Cerebellar nuclear complex (tissue), 1 donor: Measurements from ENCODE around the gene CLDN16.

ENCODE experiments used
- DNase-seq, 2 experiments: peaks; one replicate each; lab custom pipeline; 2025; lab: John Stamatoyannopoulos, UW

Gene CLDN16

DNA sequence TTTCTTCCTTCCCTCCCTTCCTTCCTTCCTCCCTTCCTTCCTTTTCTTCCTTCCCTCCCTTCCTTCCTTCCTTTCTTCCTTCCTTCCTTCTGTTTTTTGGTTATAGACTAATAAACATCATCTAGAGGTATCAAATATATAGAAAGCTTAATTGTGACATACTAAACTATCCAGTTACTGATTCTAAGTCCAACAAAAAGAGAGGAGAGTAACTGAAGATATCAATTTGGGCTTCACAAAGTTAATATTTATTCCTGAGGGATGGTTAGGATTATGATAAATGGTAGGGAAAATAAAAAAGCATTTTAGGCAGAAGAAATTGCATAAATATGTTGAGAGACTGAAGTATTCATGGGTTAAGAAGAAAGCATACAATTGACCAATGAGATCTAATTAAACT is 7.8 kb upstream of the CLDN16 start:
- no peak for DNase-seq

DNA sequence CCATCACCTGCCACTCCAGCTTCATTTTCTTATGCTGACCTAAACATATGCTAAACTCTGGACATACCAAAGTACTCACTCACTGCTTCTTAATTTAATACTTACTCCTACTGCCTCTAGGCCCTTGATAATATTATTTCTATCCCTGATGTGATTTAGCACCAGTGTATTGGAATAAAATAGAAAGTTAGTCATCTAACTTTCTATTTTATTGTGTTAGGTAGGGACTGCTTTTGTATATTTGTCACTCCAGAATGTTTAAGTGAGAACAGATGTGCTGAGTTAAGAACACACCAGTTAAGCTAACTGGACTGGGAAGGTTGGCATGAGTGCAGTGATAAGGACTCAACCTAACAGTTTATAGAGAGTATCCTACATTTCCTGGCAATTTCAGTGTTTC is 6.5 kb upstream of the CLDN16 start:
- no peak for DNase-seq

DNA sequence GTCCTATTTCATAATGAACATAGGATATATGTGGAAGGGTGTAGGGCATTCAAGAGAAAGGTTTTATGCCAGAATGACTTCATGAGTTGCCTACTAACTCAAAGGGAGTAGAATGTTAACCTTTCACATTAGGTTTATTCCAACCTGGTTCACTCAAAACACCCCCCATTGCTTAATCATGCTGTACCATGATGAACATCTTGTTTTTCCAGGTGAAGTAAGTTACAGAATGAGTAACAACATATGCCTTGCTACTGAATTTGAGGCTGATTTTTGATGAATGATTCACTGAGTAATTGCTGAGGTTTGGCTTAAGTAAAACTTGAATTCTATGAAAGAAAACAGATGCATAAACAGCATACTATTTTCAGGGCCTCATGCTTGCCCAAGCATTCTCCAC is 5.9 kb upstream of the CLDN16 start:
- no peak for DNase-seq

DNA sequence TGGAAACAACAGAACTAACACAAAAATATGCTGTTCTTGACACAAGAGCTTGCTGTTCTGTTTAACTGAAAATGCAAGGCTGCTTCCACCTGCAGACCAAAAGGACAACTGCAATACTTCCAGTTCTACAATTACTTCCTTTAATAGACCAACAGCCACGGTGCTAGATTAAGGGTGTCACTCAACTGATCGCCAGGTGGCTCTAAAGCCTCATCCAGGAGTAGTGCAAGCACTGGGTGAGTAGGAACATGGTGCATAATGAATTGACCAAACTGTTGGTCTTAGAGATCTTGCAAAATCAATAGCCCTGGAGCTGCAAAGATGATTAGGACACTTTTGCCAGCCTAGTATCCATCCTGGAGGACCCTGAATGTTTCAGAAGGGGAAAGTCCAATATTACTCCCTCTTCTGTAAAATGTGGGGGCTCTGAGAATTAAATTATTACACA is 3.6 kb upstream of the CLDN16 start:
- DNase-seq, result no peak

DNA sequence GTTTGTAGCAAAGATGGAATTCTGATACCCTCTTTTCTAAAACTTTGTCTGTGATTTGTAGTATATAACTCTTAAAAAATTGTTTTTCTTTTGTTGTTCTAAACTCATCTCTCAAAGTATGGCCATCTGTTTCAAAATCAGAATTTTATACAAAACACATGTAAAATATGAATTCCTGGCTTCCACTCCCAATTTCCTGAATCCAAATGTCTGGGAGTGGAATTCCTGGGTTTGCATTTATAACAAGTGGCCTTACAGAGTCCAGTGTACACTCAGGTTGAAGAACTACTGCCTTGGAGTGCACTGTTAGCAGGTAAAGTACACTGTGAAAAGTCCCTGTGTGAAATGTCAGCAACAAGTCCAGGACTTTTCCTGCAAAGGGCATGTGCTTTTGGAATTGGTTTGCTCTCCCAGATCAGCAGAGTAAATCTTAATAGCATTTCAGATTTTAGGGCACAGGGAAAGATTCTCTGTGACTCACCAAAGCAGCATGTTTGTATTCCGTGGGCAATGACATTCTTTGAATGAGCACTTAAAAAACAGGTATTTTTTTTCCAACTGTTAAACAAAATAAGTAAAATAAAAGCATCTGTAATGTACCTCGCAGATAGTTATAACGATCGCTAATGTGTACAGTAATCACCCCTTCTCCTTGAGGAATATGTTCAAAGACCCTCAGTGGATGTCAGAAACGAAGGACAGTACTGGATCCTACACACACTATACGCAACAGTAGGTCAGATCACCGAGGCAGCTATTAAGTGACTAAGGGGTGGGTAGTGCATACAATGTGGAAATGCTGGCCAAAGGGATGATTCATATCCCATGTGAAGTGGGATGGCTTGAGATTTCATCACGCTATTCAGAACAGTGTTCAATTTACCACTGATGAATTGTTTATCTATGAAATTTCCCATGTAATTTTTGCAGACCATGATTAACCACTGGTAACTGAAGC is 2.0 kb upstream of the CLDN16 start:
- DNase-seq, result no peak

DNA sequence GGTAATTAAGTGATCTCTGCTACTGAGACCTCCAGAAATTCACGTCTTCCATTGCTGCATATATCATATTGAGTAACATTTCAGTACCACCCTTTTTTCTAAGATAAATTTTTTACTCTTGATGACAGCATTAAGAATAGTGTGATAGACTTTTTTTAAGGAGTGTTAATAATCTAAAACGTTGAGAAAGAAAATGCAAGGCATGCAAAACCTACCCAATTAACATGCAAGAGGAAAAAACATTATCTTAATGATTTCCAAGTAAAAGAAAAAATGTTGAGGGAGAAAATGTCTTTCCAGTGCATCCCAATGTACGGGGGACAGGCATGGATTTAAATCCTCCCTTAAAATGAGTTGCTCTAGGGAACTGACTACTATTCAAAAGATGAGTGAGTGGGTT is 740 bp downstream of the CLDN16 start:
- DNase-seq, result no peak

DNA sequence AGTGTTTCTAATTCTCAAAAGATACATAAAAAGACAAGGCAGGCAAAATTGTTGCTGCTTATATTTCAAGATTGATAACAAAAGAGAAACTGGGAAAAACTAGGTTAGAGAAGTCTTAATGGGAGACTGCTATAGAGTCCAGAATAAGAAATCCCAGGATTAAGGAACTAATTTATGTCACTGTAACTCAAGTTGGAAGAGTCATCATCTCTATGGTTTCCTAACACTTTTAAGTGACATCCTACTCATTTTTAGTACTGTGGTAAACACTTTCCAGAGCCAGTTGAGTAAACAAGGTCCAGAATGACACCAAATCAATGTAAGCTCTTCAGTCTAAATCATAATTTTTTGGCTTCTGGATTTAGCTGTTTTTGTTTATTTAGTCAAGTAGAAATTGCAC is 8.0 kb downstream of the CLDN16 start:
- DNase-seq, result no peak

DNA sequence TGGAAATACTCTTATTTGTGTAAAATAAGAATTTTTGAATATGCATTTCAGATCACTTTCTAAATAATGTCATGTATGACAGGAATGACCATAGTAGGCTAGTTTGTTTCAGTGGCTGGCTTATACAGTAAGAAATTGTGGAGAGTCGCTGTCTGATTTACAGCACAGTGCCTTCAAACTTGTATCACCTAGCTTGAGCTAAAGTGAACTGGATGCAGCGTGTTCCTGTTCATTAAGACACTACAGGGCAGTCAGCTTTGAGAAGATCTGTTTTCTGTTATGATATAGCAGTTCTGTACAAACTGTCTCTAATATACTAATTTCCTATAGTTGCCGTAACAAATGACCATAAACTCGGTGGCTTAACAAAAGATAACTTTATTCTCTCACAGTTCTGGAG is 9.9 kb downstream of the CLDN16 start:
- DNase-seq, result no peak

DNA sequence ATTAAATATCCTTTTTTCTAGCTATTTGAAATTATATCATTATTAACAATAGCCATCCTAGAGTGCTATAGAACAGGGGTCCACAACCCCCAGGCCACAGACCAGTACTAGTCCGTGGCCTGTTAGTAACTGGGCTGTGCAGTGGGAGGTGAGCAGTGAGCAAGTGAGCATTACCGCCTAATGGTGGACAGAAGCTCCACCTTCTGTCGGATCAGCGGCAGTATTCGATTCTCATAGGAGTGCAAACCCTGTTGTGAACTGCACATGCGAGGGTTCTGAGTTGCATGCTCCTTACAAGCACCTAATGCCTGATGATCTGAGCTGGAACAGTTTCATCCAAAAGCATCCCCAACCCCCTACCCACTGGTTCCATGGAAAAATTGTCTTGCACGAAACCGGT is 11.7 kb downstream of the CLDN16 start:
- no peak for DNase-seq

DNA sequence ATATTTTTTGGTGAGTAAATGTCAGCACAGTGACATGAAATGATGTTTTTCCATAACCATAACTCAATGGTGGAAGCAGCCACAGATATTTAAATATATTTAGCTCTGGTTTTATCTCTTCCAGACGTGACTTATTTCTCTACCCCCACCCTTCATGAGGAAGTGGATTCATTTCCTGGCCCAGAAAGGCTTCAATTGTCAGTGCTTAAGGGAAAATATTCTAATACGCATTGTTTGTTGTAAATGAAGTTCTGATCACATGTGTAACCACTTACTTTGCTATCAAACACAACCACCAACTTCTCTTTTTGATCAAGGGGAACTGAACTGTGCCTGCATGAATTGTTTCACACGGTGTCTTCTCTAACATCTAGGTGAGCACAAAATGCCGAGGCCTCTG is 14.0 kb downstream of the CLDN16 start:
- no peak for DNase-seq

DNA sequence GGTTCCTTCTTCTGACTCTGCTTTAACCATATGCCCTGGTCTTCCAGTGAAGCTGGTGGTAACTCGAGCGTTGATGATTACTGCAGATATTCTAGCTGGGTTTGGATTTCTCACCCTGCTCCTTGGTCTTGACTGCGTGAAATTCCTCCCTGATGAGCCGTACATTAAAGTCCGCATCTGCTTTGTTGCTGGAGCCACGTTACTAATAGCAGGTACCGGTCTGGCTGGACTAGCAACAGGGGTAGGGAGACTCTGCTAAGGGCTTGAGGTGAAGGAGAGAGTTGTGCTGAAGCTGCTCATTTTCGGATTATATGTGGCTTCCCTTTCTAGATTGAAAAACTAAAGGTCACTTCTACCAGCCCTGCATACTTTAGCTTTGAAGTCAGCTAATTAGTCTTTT is 16.8 kb downstream of the CLDN16 start:
- DNase-seq, result no peak

DNA sequence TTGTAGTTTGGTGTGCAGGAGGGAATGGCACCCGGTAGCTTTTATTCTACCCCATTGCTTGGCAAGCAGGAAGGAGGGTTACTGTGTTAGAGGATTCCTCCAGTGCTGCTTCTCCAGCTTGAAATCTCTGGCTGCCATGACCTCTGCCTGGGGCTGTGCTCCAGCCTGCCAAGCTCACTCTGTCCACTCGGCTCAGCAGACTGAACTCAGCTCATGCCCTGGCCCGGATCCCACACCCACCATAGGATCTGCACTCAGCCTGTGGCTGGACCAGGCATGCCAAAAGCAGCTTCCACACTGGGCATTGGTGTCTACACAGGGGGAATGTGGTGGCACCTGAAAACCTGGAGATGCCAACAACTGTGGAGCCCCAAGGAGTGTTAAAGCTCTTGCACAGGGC is 26.3 kb downstream of the CLDN16 start:
- no peak for DNase-seq

DNA sequence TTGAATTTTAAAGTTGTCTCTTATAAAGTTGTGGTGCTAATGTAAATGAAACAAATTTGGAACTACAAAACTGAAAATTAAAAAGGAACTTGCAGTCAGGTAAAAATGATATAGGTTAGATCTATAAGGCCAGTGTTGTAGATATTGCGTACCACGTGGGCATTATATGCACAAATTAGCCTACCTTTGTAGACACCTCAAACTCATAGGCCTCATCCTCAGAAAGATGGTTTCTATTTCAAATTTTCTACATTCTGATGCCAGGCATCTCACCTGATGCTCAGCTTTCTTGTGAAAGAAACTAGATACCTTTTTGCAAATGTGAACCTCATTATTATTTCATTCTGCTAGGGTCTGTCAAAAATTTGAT is 36.1 kb downstream of the CLDN16 start:
- DNase-seq, result no peak

DNA sequence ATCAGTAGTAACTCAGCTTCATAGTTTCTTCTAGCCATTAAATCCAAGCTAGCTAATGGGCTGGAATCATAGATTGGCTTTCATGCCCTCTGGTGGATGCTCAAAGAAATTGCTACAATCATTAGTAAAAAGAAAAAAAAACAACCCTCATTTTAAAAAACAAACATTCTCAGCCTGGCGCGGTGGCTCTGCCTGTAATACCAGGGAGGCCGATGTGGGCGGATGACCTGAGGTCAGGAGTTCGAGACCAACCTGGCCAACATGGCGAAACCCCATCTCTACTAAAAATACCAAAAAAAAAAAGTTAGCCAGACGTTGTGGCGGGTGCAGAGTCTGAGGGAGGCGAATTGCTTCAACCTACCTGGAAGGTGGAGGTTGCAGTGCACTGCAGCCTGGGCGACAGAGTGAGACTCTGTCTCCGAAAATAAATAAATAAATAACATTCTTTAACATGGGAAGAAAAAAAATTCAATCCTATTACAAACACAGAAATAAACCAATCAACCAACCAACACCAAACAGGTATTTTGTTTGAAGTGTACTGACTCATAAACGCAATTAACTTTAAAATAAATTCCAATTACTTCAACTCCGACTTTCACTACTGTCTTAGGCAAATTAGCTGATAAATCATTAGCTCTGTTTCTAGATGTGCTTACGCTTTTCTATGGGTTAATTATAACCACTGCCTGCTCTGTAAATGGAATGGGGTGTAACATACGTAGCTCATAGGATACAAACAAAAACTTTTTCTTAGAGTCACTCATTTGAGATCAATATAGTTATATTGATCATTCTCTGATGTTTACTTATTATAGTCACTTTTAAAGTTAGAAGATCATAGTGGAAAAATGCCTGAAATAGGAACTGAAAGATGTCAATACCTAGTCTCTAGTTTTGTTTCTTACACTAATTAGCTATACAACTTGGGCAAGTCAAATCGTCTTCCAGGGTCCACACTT is 36.8 kb downstream of the CLDN16 start:
- DNase-seq, result no peak

DNA sequence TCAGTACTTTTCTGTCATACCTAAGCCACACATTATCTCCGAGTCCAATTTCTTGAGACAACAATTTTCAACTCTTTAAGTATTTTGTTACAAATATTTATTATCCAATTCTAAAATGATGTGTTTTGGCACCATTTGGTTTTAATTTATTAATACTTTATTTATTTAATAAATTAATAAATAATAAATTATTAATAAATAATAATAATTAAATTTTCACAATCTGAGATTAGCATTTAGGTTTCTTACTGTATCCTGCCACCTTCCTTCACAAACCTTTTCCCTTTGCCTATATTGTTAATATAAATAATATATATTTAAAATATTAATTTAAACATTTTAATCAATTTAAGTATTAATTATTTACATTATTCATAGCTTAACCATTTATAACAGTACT is 37.9 kb downstream of the CLDN16 start:
- no peak for DNase-seq

DNA sequence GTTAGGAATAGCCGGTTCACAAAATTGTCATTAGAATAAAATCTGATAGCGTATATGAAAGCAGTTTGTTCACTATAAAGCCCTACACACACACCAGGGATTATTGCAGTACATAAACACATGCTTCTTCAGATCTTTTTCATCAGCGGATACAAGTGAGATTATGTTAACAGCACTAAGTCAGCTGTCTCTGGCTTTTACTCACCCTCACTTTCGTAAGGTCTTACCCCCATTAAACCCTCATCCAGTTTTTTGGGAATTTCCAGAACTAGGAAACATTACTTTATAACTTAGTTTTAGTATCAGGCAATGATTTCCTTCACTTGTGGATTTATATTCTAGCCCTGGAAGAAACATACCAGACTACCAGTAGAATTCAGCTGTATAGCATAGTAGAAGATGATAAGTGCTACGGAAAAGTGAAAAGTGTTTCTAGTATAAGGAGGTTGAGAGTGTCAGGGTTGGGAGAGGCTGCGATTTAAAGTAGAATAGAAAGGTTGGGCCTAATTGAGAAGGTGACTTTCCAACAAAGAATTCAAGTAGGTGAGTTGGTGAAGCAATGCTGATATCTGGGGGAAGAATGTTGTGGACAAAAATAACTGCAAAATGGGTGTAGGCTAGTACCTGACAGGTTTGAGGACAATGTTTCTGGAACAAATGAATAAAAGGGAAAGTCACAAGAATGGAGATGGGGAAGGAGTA is 39.0 kb downstream of the CLDN16 start:
- DNase-seq, result no peak

DNA sequence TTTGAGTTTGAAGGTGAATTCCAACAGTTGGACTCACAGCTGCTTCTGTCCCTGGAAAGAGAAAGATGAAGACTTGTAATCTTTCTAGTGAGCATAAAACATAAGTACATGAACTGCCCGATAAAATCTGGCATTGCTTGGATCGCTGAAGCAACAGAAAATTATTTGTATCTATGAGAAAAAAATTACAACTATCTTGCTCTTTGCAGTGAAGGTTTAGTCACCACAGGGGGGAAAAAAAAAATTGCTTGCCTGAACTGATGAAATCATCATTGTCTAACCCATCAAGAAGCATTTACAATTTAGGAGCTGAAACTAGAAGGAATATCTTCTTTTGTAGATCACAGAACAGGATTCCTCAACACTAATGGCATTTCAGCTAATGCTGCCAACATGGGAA is 41.7 kb downstream of the CLDN16 start:
- no peak for DNase-seq

DNA sequence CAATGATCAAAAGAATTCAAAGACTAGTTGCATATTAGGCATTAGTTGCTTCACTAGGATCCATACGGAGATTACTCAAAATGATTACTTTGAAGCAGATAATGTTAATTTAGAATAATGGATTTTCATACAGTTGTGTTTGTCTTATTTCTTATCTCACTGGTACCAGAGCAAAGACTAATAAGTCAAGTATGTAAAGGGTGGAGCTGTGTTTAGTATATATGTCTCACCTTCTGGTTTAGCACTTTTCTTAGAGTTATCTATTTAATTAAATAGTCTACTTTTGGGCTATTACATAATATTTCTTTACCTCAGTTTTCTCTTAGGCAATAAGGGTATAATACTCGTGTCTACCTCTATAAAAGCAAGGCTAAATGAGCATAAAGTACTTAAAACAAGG is 42.9 kb downstream of the CLDN16 start:
- DNase-seq, result no peak

DNA sequence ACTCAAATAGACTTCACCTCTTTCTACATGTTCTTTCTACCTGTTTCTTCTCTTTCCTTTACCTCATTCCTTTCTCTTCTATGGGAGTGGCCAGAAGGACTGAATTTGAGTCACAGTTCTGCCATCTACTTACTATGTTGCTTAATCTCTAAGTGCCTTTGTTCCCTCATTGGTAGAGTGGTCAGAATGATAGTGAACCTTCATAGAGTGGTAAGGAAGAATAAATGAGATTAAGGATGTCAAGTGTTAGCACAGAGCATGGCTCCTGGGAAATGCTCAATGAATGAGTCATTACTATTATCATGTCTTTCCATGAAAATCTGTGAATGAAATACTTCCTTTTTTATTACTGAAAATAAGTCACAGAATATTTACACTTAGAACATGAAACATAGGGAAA is 44.3 kb downstream of the CLDN16 start:
- DNase-seq, result no peak

DNA sequence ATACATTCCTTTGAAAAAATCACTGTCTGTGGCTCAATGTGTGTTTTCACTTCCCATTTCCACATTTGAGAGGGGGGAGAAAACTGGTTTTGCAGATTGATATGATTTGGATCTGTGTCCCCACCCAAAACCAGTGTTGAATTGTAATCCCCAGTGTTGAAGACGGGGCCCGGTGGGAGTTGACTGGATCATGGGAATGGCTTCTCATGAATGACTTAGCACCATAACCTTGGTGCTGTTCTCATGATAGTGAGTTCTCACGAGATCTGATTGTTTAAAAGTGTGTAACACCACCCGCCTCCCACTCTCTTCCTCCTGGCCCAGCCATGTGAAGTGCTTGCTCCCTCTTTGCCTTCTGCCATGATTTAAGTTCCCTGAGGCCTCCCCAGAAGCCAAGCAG is 45.7 kb downstream of the CLDN16 start:
- DNase-seq, result no peak

DNA sequence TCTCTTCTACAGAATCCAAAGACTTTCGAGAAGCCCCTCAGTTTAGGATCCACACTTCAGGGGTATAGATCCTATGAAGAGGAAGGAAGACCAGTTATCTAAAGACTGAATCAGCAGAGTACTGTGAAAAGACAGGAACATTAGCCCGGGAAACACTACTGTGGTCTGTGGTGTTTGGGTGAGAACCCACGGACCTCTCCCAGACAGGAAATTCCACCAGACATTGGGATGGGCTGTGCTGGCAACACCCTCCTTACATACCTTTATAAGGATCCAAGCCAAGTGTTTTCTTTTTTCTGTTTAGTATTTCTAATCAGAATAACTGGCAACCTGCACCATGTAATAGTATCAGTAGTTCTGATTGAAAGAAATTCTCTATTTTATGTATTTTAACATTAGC is 47.7 kb downstream of the CLDN16 start:
- DNase-seq, result no peak

DNA sequence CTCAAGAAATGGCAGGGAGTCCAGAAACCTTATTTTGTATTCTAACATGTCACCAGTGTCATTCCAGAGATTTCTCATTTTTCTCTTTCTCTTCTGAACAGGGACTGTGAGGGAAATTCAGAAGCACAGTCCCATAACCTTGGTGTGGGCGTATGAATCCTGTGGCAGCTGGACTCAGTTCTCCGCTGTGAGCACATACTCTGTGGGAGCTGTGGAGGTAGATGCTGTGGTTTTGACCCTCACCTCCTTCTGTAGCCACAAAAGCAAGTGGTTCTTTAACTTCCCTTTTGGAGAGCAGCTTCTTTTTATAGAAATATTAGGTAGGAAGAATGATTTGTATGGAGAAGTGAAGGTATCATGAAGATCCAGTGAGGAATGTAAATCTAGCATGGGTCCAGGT is 48.4 kb downstream of the CLDN16 start:
- no peak for DNase-seq
